ENCODE measurements around the gene HECW1. TPM values are rescaled to one million over a fixed set of nuclear protein-coding genes. Genes with fewer than 3 reads are reported as not detected.
"Not testable (repeated sequence)": the region's sequence is repeated elsewhere in the genome, so short reads cannot be mapped to it uniquely, and the experiment has no call there.

HECW1 gene
- total RNA-seq, 1 donor from 2014 or later, result not detected

GRCh38 chr7:43306404-43306803 is 194.0 kb downstream of the HECW1 start:
- intact Hi-C loops (cut with micrococcal nuclease), result no loop called here

GRCh38 chr7:43307522-43307921 is 195.1 kb downstream of the HECW1 start:
- intact Hi-C loops (cut with micrococcal nuclease), result no loop called here

GRCh38 chr7:43308913-43309705 is 196.7 kb downstream of the HECW1 start:
- intact Hi-C loops (cut with micrococcal nuclease), result no loop called here

GRCh38 chr7:43309706-43310022 is 197.2 kb downstream of the HECW1 start:
- intact Hi-C loops (cut with micrococcal nuclease), result no loop called here

- intact Hi-C loops (cut with micrococcal nuclease), result no loop called here
Measured at GRCh38 chr7:43311052-43311451, 198.6 kb downstream of the HECW1 start.

- intact Hi-C loops (cut with micrococcal nuclease), result no loop called here
Measured at GRCh38 chr7:43311694-43312093, 199.2 kb downstream of the HECW1 start.

- intact Hi-C loops (cut with micrococcal nuclease), result no loop called here
Measured at GRCh38 chr7:43313628-43314378, 201.4 kb downstream of the HECW1 start.

- intact Hi-C loops (cut with micrococcal nuclease), result no loop called here
Measured at GRCh38 chr7:43314379-43315158, 202.1 kb downstream of the HECW1 start.

GRCh38 chr7:43317075-43317474 is 204.6 kb downstream of the HECW1 start:
- intact Hi-C loops (cut with micrococcal nuclease), result no loop called here

GRCh38 chr7:43318188-43318770 is 205.8 kb downstream of the HECW1 start:
- intact Hi-C loops (cut with micrococcal nuclease), result no loop called here

- intact Hi-C loops (cut with micrococcal nuclease), result no loop called here
Measured at GRCh38 chr7:43325595-43325994, 213.1 kb downstream of the HECW1 start.

GRCh38 chr7:43328336-43328735 is 215.9 kb downstream of the HECW1 start:
- intact Hi-C loops (cut with micrococcal nuclease), result no loop called here

- intact Hi-C loops (cut with micrococcal nuclease), result no loop called here
Measured at GRCh38 chr7:43328785-43329380, 216.4 kb downstream of the HECW1 start.

- intact Hi-C loops (cut with micrococcal nuclease), result no loop called here
Measured at GRCh38 chr7:43332193-43332796, 219.8 kb downstream of the HECW1 start.

- intact Hi-C loops (cut with micrococcal nuclease), result no loop called here
Measured at GRCh38 chr7:43337191-43337590, 224.7 kb downstream of the HECW1 start.

- intact Hi-C loops (cut with micrococcal nuclease), result no loop called here
Measured at GRCh38 chr7:43337811-43338210, 225.4 kb downstream of the HECW1 start.

GRCh38 chr7:43341132-43341531 is 228.7 kb downstream of the HECW1 start:
- intact Hi-C loops (cut with micrococcal nuclease), result no loop called here

- intact Hi-C loops (cut with micrococcal nuclease), result not testable (repeated sequence)
Measured at GRCh38 chr7:43343417-43343816, 231.0 kb downstream of the HECW1 start.

- intact Hi-C loops (cut with micrococcal nuclease), result not testable (repeated sequence)
Measured at GRCh38 chr7:43345696-43346095, 233.2 kb downstream of the HECW1 start.

- intact Hi-C loops (cut with micrococcal nuclease), result no loop called here
Measured at GRCh38 chr7:43351683-43352082, 239.2 kb downstream of the HECW1 start.

- intact Hi-C loops (cut with micrococcal nuclease), result no loop called here
Measured at GRCh38 chr7:43353902-43354301, 241.5 kb downstream of the HECW1 start.

All from T-helper 2 cell treated with Interferon-gamma antibody and Interleukin-4, amounts not matched to agents 100 ng/mL and 5 ng/mL, for 36 hours (primary cell).